ENCODE data around the gene PEG3. TPM values are rescaled to one million over a fixed set of nuclear protein-coding genes. Genes with fewer than 3 reads are reported as not detected.

PEG3 gene
- total RNA-seq = 10 to 100 TPM in 1 of 6 donors, 1 to 10 TPM in 5; 2.6 to 13.1 (median 3.8) TPM

DNA sequence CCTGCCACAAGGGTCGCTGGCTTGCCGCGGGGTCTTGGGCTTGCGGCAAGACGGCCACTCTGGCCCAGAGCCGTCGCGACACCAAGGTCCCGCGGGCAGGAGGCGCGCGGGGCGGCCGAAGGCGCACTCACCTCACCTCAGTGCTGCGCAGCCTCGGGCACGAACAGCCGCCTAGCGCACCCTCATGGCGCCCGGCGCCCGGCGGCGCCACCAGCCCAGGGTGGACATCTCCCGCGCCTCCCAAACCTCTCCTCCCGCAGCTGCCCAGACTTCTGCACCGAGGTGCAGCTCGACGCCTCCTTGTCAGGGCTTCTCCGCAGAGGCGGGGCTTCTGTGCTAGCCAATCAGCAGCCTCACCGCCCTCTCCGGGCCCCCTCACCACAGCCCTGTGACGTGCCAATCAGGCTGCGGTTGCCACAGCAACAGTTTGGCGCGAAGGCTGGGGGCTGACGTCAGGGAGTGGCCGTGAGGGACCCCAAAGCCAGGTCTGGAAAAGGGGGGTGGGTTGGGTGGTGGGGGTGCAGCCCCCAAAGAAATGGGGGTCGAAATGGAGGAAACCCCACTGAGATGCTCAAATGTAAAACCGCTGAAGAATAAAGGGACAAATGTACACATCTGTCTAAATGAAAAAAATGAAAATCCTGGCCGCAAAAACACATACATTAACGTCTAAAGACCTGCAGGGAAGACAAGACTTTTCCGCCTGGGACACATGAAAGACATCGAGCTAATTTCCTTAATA is at the start of gene PEG3, which contains the start of gene ZIM2:
Gene PEG3, minus strand, starts transcription at position 276 of the 742 bp plus-strand sequence. CDS start 16,071 bp downstream, outside the sequence.
Gene ZIM2, minus strand, starts transcription at position 276 of the 742 bp plus-strand sequence. CDS start 16,449 bp downstream, outside the sequence.
- Histone ChIP-seq H3K27me3 (no peaks in the 10 kb centered on the region), H3K4me3 (peak within 1 kb of the TSS; percentile 19 to 55 (median 42)), H3K27ac (peak within 1 kb of the TSS; percentile 0 to 78 (median 20)), H3K36me3 (no peaks in the 10 kb centered on the region), H3K4me1 (peaks cover 0 to 9% (median 2%) of the 10 kb centered on the region in 4 donors), H3K9me3 (peaks cover 0 to 32% (median 14%) of the 10 kb centered on the region in 4 donors)
- DNase-seq (peak; percentile 29 to 84), ATAC-seq (ENCODE audit: low FRiP score in 2 of 2) (peak in 1 of 2 donors; percentile 46)
- TF ChIP-seq, protein P1, sequence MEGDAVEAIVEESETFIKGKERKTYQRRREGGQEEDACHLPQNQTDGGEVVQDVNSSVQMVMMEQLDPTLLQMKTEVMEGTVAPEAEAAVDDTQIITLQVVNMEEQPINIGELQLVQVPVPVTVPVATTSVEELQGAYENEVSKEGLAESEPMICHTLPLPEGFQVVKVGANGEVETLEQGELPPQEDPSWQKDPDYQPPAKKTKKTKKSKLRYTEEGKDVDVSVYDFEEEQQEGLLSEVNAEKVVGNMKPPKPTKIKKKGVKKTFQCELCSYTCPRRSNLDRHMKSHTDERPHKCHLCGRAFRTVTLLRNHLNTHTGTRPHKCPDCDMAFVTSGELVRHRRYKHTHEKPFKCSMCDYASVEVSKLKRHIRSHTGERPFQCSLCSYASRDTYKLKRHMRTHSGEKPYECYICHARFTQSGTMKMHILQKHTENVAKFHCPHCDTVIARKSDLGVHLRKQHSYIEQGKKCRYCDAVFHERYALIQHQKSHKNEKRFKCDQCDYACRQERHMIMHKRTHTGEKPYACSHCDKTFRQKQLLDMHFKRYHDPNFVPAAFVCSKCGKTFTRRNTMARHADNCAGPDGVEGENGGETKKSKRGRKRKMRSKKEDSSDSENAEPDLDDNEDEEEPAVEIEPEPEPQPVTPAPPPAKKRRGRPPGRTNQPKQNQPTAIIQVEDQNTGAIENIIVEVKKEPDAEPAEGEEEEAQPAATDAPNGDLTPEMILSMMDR (IDR thresholded peaks at IDR 0.05) = no peak
- no peak for TF ChIP-seq POLR2A (IDR thresholded peaks at IDR 0.05)
- no peak for TF ChIP-seq EP300 (IDR thresholded peaks at IDR 0.05)
- TF ChIP-seq POLR2AphosphoS5 (IDR thresholded peaks at IDR 0.05) = no peak
- 47 to 62% methylated on average over 12 to 36 of the region's 49 CpGs for WGBS, 2 donors

DNA sequence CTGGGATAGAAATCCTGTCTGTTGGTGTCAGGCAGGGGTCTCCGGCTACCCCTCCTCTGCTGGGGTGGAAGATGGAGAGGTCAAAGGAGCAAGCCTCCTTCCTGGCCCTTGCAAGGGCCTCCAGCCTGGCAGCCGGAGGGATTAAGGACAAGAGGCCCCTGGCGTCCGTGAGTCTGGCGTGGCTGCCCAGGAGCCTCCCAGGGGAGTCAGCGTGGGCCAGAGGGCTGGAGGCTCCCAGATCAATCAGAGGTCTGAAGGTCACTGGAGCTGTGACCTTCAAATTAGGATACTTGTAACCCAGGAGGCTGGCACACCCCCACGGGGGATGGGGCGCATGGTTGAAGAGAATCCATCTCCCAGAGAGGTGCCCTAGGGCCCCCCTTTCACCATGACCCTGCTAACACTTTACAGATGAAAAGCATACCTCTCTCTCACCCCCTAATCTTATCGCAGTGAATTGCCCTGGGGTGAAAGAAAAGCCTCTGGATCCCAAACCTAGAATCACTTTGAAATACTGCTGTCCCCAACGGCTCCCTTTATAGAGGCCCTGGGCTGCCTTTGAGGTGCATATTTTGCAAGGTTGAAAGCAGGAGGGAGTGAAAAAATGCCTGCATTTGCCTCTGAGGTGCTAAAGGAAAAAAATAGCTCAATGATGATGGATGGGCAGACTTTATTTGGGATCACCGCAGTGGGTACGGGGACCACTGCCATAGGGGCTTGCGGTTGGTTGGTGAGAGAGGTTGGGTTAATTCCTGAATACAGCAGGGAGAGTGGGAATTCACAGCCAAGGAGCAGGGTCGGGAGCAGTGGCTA is 44.9 kb upstream of the PEG3 start:
- DNase-seq = peak in 1 of 2 donors; percentile 38
- peaks cover 0 to 13% (median 2%) of the 10 kb centered on the region in 4 donors for H3K9me3 ChIP-seq
- no peaks in the 10 kb centered on the region for H3K27me3 ChIP-seq
- H3K4me1 ChIP-seq = no peaks in the 10 kb centered on the region
- ATAC-seq (ENCODE audit: low FRiP score in 2 of 2) = no peak
- H3K27ac ChIP-seq = no peak overlapping the region
- no peaks in the 10 kb centered on the region for H3K36me3 ChIP-seq
- no peak overlapping the region for H3K4me3 ChIP-seq
- TF ChIP-seq, protein P1 (IDR thresholded peaks at IDR 0.05) = no peak
- no peak for TF ChIP-seq EP300 (IDR thresholded peaks at IDR 0.05)
- no peak for TF ChIP-seq POLR2A (IDR thresholded peaks at IDR 0.05)
- no peak for TF ChIP-seq POLR2AphosphoS5 (IDR thresholded peaks at IDR 0.05)
- 16 to 28% methylated on average over 9 to 14 of the region's 14 CpGs for WGBS, 2 donors

DNA sequence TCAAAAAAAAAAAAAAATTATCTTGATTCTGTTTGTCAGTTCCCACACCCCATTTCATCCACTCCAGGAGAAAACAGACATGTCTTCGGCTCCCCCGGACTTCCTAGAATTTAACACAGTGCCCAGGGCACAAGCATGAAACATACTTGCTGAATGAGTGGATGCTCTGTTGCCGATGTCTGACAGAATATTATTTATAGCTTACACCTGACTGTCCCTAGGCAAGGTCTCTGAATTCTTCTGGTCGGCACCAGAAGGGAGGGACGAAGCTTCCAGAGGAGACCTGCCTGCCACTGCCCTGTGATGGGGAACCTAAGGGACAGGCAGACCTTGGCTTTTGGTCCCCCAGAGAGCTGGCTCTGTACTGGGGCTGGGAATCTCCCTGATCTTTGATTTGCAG is 43.9 kb upstream of the PEG3 start:
- Histone ChIP-seq H3K4me3 (no peak overlapping the region), H3K27me3 (no peaks in the 10 kb centered on the region), H3K36me3 (no peaks in the 10 kb centered on the region), H3K27ac (no peak overlapping the region), H3K4me1 (no peaks in the 10 kb centered on the region), H3K9me3 (peaks cover 0 to 13% (median 2%) of the 10 kb centered on the region in 4 donors)
- no peak for TF ChIP-seq POLR2AphosphoS5 (IDR thresholded peaks at IDR 0.05)
- TF ChIP-seq EP300 (IDR thresholded peaks at IDR 0.05) = no peak
- TF ChIP-seq POLR2A (IDR thresholded peaks at IDR 0.05) = no peak
- TF ChIP-seq, protein P1 (IDR thresholded peaks at IDR 0.05) = no peak
- ATAC-seq (ENCODE audit: low FRiP score in 2 of 2) (no peak), DNase-seq (no peak)
- WGBS, 2 donors = 60 to 69% methylated on average over 5 of the region's 5 CpGs

DNA sequence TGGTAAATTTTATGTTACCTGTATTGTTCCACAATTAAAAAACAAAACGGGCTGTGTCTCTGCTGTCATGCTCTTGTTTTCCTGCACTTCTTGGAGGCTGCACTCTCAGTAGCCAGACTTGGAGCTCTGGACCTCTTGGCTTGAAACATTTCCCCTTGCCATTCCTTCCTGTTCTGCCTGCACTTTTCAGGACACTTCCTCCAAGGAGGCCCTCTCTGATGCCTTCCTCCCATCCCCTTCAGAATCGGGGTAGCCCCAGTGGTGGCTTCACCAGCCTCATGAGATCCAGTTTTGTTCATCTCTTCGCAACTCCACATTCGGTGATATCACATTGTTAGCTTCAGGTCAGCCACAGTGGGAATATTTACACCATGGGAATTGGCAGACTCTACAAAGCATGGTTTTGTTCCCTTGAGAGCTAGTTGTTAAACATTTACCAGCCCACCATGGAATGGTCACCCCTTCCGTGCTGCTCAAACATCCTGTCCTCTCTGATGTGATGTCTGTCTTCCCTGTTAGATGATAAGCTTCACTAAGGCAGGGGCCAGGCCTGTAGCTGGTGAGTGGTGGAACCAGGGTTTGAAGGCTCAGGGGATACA is 40.2 kb upstream of the PEG3 start:
- WGBS, 2 donors = 74 to 81% methylated on average over 5 of the region's 5 CpGs
- peaks cover 0 to 32% (median 3%) of the 10 kb centered on the region in 4 donors for H3K9me3 ChIP-seq
- DNase-seq = no peak

More for the DNA sequence above, 40.2 kb upstream of the PEG3 start:
- H3K27ac ChIP-seq = no peak overlapping the region
- no peak for ATAC-seq (ENCODE audit: low FRiP score in 2 of 2)
- H3K36me3 ChIP-seq = no peaks in the 10 kb centered on the region
- H3K27me3 ChIP-seq = no peaks in the 10 kb centered on the region
- H3K4me3 ChIP-seq = no peak overlapping the region
- TF ChIP-seq, protein P1 (IDR thresholded peaks at IDR 0.05) = no peak
- TF ChIP-seq POLR2AphosphoS5 (IDR thresholded peaks at IDR 0.05) (no peak), POLR2A (IDR thresholded peaks at IDR 0.05) (no peak), EP300 (IDR thresholded peaks at IDR 0.05) (no peak)
- H3K4me1 ChIP-seq = no peaks in the 10 kb centered on the region
